ENCODE data around the gene INHA. TPM values are rescaled to one million over a fixed set of nuclear protein-coding genes. Genes with fewer than 3 reads are reported as not detected.

Gene INHA, protein sequence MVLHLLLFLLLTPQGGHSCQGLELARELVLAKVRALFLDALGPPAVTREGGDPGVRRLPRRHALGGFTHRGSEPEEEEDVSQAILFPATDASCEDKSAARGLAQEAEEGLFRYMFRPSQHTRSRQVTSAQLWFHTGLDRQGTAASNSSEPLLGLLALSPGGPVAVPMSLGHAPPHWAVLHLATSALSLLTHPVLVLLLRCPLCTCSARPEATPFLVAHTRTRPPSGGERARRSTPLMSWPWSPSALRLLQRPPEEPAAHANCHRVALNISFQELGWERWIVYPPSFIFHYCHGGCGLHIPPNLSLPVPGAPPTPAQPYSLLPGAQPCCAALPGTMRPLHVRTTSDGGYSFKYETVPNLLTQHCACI
- total RNA-seq (2014; rRNA removed), result not detected in 2 replicates
- 0.12 TPM for polyA plus RNA-seq (2012)

DNA sequence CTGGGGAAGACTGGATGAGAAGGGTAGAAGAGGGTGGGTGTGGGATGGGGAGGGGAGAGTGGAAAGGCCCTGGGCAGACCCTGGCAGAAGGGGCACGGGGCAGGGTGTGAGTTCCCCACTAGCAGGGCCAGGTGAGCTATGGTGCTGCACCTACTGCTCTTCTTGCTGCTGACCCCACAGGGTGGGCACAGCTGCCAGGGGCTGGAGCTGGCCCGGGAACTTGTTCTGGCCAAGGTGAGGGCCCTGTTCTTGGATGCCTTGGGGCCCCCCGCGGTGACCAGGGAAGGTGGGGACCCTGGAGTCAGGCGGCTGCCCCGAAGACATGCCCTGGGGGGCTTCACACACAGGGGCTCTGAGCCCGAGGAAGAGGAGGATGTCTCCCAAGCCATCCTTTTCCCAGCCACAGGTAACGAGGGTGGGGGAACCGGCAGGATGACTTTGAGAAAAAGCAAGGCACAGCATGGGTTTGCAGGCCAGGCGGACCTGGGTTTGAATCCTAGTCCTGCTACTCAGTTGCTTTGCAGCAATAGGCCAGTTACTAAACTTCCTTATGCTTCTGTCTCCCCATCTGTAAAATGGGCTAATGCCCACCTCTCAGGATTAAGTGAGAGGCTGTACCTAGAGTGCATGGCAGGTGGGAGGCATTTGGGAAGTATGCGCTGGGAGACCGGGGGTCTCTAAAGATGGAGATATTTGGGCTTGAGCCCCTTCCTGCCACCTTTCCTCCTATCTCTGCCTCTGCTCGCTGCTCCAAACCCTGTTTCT, at the start of gene INHA:
INHA (plus strand) TSS at position 74 of the 765 bp plus-strand sequence; CDS start at position 139, 65 bp downstream.
- DNase-seq (ENCODE audit: low read depth), result no peak

DNA sequence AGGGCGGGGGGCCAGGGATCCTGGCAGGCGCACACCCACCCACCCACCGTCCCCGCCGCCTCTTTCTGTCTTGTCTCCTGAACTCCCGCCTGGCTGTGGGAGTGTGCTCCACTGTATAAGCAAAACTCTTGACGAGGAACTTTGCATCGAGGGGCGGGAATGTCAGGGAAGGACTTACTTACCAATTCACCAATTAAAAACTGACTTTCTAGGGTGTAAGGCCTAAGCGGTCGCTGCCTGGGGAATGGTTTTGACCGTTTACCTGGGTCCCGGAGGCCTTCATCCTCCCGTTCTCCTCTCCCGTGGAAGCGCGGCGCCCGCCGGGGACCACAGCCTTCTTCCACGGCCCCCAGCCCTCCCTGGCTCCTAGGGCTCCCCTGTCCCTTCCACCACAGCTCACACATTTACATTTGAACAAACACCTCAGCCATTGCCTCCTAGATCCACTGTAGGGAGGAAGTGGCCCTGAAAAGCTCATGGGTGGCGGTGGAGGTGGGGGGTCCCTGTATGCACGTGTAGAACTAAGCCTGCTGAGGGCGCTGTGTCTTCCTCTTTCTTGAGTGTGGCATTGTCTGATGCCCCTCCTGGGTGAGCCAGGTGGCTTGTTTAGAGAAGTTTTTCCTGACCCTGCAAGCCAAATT, 49.0 kb upstream of the INHA start:
- DNase-seq (ENCODE audit: low read depth), result no peak

DNA sequence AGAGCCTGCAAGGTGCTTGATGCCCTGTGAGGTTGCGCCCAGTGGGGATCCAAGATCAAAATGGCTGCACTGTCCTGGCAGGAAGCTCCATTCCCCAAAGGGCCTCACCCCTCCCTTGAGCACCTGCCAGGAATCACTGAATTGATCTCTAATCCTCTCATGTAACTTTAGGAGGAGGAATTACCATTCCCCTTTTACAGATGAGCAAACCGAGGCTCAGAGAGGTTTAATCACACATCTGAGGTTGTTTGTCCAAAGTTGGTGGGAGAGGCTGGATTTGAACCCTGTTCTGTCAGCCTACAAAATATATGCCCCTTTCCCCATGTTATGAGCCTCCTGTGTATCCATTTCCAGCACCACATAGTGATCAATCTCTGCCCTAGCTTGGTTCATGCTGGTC, 47.3 kb upstream of the INHA start:
- no peak for DNase-seq (ENCODE audit: low read depth)

DNA sequence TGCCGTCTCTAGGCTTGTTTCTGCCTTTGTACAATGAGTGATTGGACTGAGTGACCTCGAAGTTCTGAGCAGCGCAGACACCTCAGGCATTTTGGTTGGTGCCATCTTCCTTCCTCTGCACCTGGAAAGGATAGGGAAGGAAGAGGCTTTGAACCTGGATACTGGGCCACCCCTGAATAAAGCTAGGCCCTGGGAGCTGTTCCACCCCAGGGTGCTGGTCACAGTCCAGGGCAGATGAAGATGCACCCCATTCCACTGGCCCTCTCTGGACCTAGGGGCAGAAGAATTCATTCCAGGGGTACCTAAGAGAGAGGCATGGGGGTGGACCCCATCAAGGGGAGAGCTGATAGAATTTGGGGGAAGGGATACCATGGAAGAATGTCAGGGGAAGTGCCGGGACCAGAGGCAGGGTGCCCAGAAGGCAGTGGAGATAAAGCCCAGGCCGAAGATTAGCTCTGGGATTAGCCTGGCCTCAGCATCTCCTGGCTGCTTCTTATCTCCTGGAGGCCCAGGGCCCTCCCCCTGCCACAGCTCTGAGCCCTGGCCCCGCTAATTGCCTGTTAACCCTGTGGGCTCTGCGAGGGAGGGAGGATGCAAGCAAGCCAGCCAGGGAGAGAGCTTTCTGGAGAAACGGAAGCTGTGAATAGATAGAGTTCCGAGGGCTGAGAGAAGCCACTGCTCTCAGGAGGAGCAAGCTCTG, 46.4 kb upstream of the INHA start:
- no peak for DNase-seq (ENCODE audit: low read depth)

DNA sequence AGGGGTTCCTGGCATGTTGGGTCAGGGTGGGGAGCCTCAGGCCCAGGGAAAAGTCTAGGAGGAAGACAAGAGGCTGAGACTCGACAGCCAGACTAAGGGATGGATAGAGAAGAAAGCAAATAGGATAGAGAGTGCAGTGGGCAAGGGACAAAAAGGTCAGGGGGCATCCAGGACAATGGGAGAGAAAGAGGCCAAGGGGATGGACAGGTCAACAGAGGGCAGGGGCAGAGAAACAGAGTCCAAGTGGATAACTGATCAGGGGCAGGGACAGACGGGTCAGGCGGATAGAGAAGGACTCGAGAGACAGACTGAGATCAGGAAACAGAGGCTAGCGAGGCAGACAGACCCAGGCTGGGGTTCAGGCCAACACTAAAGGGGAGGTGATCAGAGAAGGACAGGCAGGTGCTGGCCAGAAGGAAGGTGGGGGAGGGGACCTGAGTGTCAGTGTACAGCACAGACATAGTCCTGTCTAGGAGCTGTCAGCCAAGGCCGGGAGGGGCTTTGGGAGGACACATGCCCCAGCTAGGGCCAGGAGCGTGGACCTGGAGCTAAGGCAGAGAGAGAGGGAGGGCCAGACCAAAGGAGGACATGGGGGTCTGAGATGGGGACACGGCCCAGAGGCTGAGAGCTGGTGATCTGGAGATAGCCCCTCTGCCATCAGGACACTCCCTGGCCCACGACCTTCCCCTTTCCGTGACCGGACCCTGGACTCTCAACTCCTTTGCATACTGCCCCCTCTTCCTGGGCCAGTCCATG, 45.6 kb upstream of the INHA start:
- no peak for DNase-seq (ENCODE audit: low read depth)

DNA sequence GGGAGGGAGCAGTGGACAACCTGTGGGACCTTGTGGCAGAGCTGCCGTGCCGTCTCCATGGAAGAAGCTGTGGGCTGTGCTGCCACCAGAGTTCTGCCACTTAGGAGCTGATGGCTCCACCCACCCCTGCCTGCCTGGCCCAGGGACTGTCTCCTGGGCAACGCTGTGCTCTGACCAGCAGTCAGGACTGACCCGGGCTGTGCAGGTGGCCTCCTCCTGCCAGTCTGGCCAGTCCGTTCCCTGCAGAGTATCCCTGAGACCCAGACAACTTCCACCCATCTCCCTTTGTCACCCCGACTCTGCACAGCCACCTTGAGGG, 45.1 kb upstream of the INHA start:
- no peak for DNase-seq (ENCODE audit: low read depth)

DNA sequence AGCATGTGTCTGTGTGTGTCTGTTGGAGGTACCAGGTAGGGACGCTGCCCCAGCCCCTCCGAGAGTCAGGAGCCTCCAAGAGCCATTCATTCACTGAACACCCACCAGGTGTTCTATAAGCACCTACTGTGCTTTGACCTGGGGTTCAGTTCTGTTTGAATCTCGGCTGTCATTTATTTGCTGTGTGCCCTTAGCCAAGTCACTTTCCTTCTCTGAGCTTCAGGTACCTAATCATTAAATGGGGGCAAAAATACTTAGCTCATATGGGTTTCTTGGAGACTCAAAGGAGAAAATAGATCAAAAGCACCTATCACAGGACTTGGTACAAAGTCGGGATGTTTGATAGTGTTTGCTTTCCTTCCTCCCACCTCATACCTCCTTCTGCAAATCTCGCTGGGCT, 44.6 kb upstream of the INHA start:
- no peak for DNase-seq (ENCODE audit: low read depth)

DNA sequence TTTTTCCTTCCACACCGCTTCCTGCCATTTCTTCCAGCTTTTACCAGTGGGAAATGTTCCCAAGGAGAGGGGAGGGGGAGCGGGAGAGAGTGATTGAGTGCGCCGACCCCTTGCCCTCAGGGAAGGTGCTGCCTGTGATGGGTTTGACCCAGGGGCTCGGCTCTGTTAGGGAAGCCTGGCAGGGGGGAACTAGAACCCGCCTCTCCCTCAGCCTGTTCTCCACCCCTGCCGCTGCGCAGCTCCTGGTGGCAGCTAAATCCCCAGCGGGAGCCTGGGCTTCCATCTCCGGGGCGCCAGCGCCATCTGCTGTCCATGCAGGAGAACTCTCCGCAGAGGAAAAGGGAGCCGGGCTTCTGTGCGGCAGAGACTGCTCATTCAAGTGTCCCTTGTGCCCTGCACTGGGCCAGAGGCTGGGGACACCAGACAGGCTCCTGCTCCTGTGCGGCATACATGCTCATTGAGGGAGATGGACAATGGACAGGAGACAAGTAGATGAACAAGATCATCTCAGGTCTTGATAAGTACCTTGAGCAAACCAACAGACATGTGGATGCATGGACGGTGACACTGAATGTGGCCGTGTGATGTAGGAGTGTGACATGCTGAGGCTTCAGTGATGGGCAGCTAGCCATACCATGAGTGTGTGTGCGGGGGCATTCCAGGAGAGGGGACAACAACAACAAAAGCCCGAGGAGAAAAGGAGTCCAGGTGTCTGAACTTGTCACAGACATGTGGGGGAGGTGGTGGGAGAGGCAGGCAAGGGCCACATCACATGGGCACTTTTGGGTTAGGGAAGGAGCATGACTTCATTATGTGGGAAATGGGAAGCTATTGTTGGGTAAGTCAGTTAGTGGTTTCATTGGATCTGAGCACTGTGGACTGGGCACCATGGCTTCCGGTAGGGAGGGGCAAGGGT, 41.8 kb upstream of the INHA start:
- peak; percentile 73 for DNase-seq (ENCODE audit: low read depth)

DNA sequence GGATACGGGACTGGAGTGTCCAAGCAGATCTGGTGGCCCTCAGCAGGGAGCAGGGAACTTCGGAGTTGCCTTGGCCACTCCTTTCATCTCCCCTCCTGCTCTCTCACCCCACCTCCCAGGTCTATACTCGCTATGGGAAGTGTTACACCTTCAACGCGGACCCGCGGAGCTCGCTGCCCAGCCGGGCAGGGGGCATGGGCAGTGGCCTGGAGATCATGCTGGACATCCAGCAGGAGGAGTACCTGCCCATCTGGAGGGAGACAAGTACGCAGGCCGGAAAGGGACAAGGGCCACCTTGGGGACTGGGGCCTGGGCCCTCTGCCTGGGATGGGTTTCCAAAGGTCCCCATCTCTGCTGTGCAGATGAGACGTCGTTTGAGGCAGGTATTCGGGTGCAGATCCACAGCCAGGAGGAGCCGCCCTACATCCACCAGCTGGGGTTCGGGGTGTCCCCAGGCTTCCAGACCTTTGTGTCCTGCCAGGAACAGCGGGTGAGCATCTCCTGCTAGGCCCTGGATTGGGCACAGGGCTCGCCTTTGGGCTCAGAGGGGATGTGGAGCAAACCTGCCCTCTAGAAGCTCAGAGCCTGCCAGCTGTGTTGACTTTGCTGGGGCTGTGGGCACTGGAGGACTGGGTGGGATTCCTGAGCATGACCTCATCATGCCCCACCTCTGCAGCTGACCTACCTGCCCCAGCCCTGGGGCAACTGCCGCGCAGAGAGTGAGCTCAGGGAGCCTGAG, 40.3 kb upstream of the INHA start:
- DNase-seq (ENCODE audit: low read depth), result no peak

DNA sequence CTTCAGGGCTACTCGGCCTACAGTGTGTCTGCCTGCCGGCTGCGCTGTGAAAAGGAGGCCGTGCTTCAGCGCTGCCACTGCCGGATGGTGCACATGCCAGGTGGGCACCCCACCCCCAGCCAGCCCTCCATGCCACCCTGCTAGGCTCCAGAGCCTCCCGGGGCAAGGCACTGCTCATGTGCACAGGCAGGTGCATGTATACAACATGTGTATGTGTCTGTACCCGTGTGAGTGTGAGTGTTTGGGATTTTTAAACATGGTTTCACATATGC, 39.8 kb upstream of the INHA start:
- no peak for DNase-seq (ENCODE audit: low read depth)

DNA sequence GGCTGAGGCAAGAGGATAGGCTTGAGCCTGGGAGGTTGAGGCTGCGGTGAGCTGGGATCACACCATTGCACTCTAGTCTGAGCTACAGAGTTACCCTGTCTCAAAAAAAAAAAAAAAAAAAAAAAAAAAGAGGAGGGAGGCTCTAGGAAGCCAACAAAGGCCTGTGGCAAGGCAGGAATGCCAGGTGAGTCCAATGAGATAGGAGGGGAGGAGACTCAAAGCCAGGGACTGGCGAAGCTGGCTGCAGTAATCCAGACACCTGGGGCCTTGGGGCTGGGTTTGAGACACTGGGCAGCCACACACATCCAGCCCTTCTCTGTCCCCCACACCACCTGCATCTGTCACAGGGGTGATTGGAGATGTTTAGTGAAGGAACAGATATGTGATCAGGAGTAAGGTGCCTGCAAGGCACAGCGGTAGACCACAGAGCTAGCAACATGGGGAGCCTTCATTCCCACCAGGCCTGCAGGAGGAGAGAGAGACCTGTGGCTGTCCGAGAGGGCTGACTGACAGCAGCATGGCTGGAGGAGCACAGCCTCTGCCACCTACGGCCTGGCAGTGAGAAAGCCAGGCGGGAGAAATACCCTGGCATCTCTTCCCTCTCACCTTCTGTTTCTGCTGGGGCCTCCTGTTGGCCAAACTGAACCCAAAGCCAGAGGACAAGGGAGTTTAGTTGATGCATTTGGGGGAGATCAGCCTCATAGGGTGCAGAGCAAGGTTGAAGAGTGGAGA, 38.0 kb upstream of the INHA start:
- DNase-seq (ENCODE audit: low read depth), result no peak

DNA sequence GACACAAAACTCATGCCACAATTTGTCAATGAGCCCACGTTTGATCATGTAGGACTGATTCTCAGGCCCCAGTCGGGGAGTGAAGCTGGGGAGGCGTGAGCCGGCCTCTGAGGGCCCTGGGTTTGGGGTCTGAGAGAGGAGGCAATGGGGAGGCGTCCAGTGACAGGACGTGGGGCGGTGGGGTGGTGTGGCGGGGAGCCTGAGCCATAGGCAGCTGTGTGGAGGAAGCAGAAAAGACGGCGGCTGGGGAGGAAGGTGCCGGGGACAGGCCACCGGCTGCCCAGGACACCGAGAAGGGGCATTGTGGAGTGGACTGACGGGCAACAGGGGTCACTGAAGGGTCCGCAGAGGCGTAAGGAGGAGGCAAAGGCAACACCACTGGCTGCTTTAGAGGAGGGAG, 35.7 kb upstream of the INHA start:
- DNase-seq (ENCODE audit: low read depth), result no peak

DNA sequence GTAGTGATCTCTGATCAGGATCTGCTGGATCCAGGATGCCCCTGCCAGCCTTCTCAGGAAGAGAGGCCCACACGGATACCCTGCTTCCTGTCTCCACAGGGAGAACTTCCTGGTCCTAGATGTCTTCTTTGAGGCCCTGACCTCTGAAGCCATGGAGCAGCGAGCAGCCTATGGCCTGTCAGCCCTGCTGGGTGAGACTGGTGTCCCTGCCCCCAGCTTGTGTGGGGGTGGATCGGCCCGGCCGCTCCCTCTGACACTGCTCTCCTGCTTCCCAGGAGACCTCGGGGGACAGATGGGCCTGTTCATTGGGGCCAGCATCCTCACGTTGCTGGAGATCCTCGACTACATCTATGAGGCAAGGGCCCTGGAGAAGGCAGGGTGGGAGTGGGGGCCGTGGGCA, 35.1 kb upstream of the INHA start:
- DNase-seq (ENCODE audit: low read depth), result no peak

DNA sequence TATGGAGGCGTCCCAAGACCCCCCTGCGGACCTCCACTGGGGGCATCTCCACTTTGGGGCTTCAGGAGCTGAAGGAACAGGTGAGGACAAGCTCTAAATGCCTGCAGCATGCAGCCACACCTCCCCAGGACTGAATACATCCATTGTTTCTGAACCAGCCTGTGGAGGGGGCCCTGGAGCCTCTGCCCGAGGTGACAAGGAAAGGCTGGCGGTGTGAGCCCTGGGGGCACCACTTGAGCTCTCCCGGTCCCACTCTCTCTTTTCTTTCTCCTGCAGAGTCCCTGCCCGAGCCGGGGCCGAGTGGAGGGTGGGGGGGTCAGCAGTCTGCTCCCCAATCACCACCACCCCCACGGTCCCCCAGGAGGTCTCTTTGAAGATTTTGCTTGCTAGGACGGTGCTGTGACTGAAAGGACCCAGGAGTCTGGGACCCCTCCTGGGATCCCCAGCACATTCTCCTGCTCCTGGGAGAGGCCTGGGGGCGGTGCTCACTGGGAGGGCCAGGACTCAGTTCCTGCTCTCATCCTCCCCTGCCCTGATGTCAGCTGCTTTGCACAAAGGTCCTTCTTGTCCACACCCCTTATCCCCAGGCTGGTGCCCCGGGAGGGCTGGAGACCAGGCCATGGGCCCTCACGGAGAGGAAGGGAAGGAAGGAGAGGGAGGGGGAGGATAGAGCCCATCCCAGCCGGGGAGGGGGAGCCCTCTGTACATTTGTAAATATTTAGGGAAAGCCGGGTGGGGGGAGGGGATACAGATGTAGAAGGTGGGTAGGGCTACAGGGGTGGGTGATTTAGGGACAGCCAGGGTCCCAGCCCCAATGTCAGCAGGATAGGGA, 34.2 kb upstream of the INHA start:
- no peak for DNase-seq (ENCODE audit: low read depth)

DNA sequence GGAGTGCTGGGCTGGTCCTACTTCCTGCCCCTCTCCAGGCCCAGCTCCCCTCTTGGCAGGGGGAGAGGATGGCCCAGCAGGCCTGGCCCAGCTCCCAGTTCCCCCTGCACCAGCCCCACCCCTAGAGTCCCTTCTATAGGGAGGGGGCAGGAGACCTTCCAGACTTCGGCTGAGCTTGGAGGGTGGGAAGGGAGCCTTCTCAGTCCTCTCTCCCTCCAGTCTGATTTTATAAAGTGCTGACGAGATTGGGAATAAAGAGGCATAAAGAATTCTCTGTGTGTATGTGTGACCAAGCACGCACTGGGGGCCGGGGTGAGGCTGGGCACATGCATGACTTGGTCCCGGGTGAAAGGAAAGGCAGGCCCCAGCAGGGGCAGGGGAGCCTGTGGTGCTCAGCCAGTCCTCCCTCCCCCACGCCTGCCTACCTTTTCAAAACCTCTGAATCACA, 33.6 kb upstream of the INHA start:
- DNase-seq (ENCODE audit: low read depth), result no peak

DNA sequence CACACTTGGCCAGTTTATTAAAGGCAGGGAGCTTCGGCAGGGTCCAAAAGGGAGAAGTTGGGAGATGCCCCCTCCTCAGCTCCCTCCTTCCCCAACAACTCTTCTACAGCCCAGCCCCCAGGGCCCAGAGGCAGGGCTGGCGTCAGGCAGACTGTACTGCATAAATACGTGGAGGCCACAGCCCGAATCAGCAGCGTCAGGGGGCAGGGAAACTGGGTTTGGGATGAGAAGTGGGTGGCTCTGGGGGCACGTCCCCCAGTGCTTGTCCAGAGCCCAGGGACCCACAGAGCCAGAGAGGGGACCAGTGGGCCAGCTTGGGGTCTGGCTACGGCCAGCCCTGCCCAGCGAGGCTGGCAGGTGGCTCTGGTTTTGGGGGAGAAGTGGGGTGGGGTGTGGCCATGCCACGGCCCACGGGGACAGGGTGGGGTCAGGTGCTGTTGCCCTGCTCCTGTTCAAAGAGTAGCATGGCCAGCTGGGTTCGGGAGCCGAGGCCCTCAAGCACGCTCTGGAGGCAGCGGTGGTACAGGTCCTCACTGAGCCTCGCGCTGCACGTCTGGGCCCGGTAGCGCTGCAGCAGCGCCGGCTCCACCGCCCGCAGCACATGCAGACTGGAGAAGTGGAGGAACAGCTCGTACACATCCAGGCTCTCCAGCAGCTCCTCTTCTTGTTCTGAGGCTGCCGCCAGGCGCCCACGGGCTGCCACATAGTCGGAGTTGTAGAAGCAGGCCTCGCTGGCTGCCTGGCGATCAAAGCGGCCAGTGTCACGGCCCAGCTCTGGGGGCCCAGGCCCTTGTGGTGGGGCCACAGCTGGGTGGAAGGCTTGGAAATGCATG, 32.9 kb upstream of the INHA start:
- DNase-seq (ENCODE audit: low read depth), result no peak
